ENCODE measurements around the gene TNFSF18. TPM values are rescaled to one million over a fixed set of nuclear protein-coding genes. Genes with fewer than 3 reads are reported as not detected.

Gene TNFSF18
- total and polyA plus RNA-seq, 4 donors, result 0.61 TPM; not detected in 3

GRCh38 chr1:173093691-173094445 lies 43.1 kb upstream of the TNFSF18 start:
- no peak overlapping the region for H3K4me3 ChIP-seq (ENCODE audit: low read depth in 1 of 3, low read length in 3 of 3)
- DNase-seq (ENCODE audit: low spot score), result no peak
- H3K27me3 ChIP-seq (ENCODE audit: control insufficient read depth in 4 of 4, insufficient read depth in 4 of 4, low read length in 3 of 4), result no peaks in the 10 kb centered on the region
- H3K27ac ChIP-seq (ENCODE audit: low read depth in 1 of 2, low read length in 2 of 2), result no peak overlapping the region
- TF ChIP-seq ATF3 (IDR thresholded peaks at IDR 0.05) (no peak), TAF1 (conservative IDR thresholded peaks at IDR 0.05) (no peak), RXRA (IDR thresholded peaks at IDR 0.05) (no peak), ZBTB33 (IDR thresholded peaks at IDR 0.05) (no peak), SP1 (IDR thresholded peaks at IDR 0.05) (no peak), GABPA (IDR thresholded peaks at IDR 0.05 in 1 of 2, conservative IDR thresholded peaks at IDR 0.05 in 1 of 2) (no peak), YY1 (IDR thresholded peaks at IDR 0.05) (no peak), RAD21 (IDR thresholded peaks at IDR 0.05) (no peak), NR2F2 (IDR thresholded peaks at IDR 0.05) (no peak), MAX (IDR thresholded peaks at IDR 0.05) (no peak), HNF4G (IDR thresholded peaks at IDR 0.05) (no peak), REST (IDR thresholded peaks at IDR 0.05) (no peak), FOXA1 (IDR thresholded peaks at IDR 0.05) (no peak), EGR1 (IDR thresholded peaks at IDR 0.05; ENCODE audit: low read depth in 2 of 2) (no peak), FOXA2 (IDR thresholded peaks at IDR 0.05) (no peak), CTCF (IDR thresholded peaks at IDR 0.05; ENCODE audit: low read depth, low read length, missing input control) (no peak), JUND (IDR thresholded peaks at IDR 0.05) (no peak), HNF4A (conservative IDR thresholded peaks at IDR 0.05) (no peak)
- peaks cover 0 to 2% (median 0%) of the 10 kb centered on the region in 4 donors for H3K36me3 ChIP-seq (ENCODE audit: control insufficient read depth in 4 of 4, insufficient read depth in 3 of 4, low read depth in 1 of 4, low read length in 3 of 4)
- no peaks in the 10 kb centered on the region for H3K4me1 ChIP-seq (ENCODE audit: control insufficient read depth in 4 of 4, insufficient read depth in 4 of 4, low read length in 3 of 4)
- no peaks in the 10 kb centered on the region for H3K9me3 ChIP-seq (ENCODE audit: control insufficient read depth in 4 of 4, low read length in 3 of 4)
- no peak overlapping the region for H3K9ac ChIP-seq (ENCODE audit: low read depth in 1 of 2, low read length in 2 of 2)
